ENCODE data around the gene GAST. TPM values are rescaled to one million over a fixed set of nuclear protein-coding genes. Genes with fewer than 3 reads are reported as not detected.

Gene GAST
- polyA plus RNA-seq, 2 of the 4 experiments (the other 2 are of a cell fraction), result not detected

DNA sequence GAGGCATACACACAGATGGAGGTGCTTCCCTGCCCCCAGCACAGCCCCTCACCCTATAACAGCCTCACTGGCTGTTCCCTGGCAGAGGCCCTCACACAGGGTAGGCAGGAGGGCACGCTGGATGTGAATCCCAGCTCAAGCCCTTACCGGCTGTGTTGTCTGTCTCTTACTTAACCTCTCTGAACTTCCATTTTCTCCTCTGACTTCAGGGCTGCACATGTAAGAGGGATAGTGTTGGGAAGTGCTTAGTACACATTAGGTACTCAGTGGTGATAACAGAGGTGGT, 48.0 kb upstream of the GAST start:
- ChIA-PET POLR2A (interaction anchor here (0.8 to 1.1 kb wide), 2 partner anchors 24 to 761 kb away, joined by 3 to 4 read pairs; no protein-coding TSS in a partner anchor), CTCF (interaction anchor here (0.6 to 20.9 kb wide), 29 partner anchors 16 to 1535 kb away, joined by 3 to 678 read pairs (median 13); partner anchors contain the start of genes EIF1, KRT12, KRT14 and KRT36)
- Histone ChIP-seq H3K4me2 (no peak overlapping the region), H3K4me3 (no peak overlapping the region), H3K9me3 (no peaks in the 10 kb centered on the region), H3K27ac (0 out of 6 replicates have a peak overlapping the region, but pooled peaks of 1 of the 2 experiments have one; percentile 12), H3K4me1 (peaks cover 23% of the 10 kb centered on the region)
- ATAC-seq (no peak), DNase-seq (ENCODE audit: low read depth in 1 of 2, low spot score in 1 of 2) (no peak), FAIRE-seq (no peak)
- WGBS (ENCODE audit: missing lambda C conversion rate), result 64% methylated on average over 2 of the region's 2 CpGs
- TF ChIP-seq JUN (IDR thresholded peaks at IDR 0.05), result no peak
- TF ChIP-seq, protein P1, sequence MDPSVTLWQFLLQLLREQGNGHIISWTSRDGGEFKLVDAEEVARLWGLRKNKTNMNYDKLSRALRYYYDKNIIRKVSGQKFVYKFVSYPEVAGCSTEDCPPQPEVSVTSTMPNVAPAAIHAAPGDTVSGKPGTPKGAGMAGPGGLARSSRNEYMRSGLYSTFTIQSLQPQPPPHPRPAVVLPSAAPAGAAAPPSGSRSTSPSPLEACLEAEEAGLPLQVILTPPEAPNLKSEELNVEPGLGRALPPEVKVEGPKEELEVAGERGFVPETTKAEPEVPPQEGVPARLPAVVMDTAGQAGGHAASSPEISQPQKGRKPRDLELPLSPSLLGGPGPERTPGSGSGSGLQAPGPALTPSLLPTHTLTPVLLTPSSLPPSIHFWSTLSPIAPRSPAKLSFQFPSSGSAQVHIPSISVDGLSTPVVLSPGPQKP (IDR thresholded peaks at IDR 0.05; ENCODE audit: low read depth, low read length), result no peak
- TF ChIP-seq CEBPB (IDR thresholded peaks at IDR 0.05), result no peak
- TF ChIP-seq, protein P2, sequence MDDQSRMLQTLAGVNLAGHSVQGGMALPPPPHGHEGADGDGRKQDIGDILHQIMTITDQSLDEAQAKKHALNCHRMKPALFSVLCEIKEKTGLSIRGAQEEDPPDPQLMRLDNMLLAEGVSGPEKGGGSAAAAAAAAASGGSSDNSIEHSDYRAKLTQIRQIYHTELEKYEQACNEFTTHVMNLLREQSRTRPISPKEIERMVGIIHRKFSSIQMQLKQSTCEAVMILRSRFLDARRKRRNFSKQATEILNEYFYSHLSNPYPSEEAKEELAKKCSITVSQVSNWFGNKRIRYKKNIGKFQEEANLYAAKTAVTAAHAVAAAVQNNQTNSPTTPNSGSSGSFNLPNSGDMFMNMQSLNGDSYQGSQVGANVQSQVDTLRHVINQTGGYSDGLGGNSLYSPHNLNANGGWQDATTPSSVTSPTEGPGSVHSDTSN (IDR thresholded peaks at IDR 0.05), result no peak
- no peak for TF ChIP-seq TP53 (CRISPR knock-in tag; IDR thresholded peaks at IDR 0.05)
- TF ChIP-seq SMC3 (IDR thresholded peaks at IDR 0.05), result no peak
- no peak for TF ChIP-seq EP300 (IDR thresholded peaks at IDR 0.05)
- no peak for TF ChIP-seq CHD4 (IDR thresholded peaks at IDR 0.05; ENCODE audit: borderline replicate concordance)
- no peak for TF ChIP-seq GATA3 (IDR thresholded peaks at IDR 0.05; ENCODE audit: borderline replicate concordance)
- TF ChIP-seq RCOR1 (IDR thresholded peaks at IDR 0.05; ENCODE audit: low read depth, low read length), result no peak
- no peak for TF ChIP-seq NR3C1 (IDR thresholded peaks at IDR 0.05)
- TF ChIP-seq TFCP2L1 (CRISPR knock-in tag; IDR thresholded peaks at IDR 0.05), result no peak
- no peak for TF ChIP-seq KDM1A (IDR thresholded peaks at IDR 0.05; ENCODE audit: low read depth)
- TF ChIP-seq CHD2 (IDR thresholded peaks at IDR 0.05; ENCODE audit: low read length, partially characterized antibody), result no peak
- no peak for TF ChIP-seq RARB (CRISPR knock-in tag; IDR thresholded peaks at IDR 0.05)
- no peak for TF ChIP-seq HDAC2 (IDR thresholded peaks at IDR 0.05)
- TF ChIP-seq, protein P3, sequence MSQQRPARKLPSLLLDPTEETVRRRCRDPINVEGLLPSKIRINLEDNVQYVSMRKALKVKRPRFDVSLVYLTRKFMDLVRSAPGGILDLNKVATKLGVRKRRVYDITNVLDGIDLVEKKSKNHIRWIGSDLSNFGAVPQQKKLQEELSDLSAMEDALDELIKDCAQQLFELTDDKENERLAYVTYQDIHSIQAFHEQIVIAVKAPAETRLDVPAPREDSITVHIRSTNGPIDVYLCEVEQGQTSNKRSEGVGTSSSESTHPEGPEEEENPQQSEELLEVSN (IDR thresholded peaks at IDR 0.05; ENCODE audit: borderline replicate concordance, low read depth), result no peak
- TF ChIP-seq EHF (CRISPR knock-in tag; IDR thresholded peaks at IDR 0.05), result no peak

DNA sequence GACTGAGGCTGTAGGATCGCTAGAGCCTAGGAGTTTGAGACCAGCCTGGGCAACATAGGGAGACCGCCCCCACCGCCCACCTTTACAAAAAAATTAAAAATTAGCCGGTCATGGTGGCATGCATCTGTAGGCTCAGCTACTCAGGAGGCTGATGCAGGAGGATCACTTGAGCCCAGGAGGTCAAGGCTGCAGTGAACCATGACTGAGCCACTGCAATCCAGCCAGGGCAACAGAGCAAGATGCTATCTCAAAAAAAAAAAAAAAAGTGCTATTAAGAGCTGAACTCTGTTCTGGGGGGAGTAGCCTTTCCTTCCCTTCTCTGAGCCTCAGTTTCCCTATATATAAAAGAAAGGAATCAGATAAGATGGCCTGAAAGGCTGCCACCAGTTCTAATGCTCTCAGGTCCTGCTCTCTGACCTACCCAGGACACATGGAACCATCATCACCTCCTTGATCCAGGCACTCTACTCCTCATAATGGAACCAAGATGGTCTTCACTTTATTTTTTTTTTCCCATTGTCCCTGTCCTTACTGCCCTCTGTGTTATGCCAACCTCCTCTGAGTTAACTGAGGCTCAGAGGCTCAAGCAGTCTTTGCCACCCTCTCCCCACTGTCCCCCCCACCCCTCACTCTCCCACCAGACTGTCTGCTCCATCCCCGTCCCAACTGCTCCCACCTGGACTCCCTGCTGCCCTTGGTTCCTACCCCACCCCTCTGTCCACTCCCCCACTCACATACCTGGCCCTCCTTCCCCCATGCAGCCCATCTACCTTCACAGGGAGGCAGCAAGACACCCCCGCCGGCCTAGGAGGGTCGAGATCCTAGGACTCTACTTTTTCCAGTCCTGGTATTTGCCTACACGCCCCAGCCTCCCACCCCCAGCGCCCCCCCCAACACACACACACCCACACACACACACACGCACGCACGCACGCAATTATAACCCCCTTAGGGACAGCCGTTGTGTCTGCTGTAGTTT, 47.3 kb upstream of the GAST start:
- ATAC-seq, result no peak
- FAIRE-seq, result no peak
- CTCF ChIA-PET, result interaction anchor here (0.6 to 20.9 kb wide), 69 partner anchors 17 to 1358 kb away, joined by 3 to 678 read pairs (median 5); partner anchors contain the start of genes EIF1, KRT19 and KRT36
- WGBS (ENCODE audit: missing lambda C conversion rate), result 66% methylated on average over 9 of the region's 15 CpGs
- DNase-seq (ENCODE audit: low read depth in 1 of 2, low spot score in 1 of 2), result no peak
- POLR2A ChIA-PET, result interaction anchor here (0.6 to 1.9 kb wide), 8 partner anchors 14 to 846 kb away, joined by 3 to 15 read pairs (median 6); partner anchors contain the start of gene EIF1
- H3K9me3 ChIP-seq, result no peaks in the 10 kb centered on the region
- peak; percentile 77; the same call in 1 of the 2 replicates for TF ChIP-seq KDM1A (IDR thresholded peaks at IDR 0.05; ENCODE audit: low read depth)
- no peak for TF ChIP-seq TP53 (CRISPR knock-in tag; IDR thresholded peaks at IDR 0.05)
- TF ChIP-seq CBX8 (IDR thresholded peaks at IDR 0.05), result no peak
- peak overlapping the region; percentile 95 for H3K4me2 ChIP-seq
- peak overlapping the region; percentile 86 to 92; a peak in 5 of 6 replicates for H3K27ac ChIP-seq
- H3K4me1 ChIP-seq, result peaks cover 23% of the 10 kb centered on the region
- no peak overlapping the region; the same call in 2 of the 3 replicates for H3K4me3 ChIP-seq

All from A549 (cell line).